HepG2 (cell line): Measurements from ENCODE around the gene SURF2. TPM values are rescaled to one million over a fixed set of nuclear protein-coding genes. Genes with fewer than 3 reads are reported as not detected.

Experiments used
- ATAC-seq: fragments of 200-7000 bp; cut with Tn5 transposase; 3 replicates; pipeline ENCODE4 v1.9.1; 2020; ENCODE audit warnings: mild to moderate bottlenecking, moderate library complexity
- BruUV-seq: library from RNA; stranded (reverse); fragments of 400-500 nt; replicated peaks from 2 replicates; lab custom pipeline; 2021; lab: Mats Ljungman, UMichigan
- CTCF ChIA-PET: fragments of 300-600 bp; formaldehyde crosslinking; extraction: SDS; loops from one replicate; lab custom pipeline; 2021; ENCODE audit warnings: low total read pairs, inconsistent platforms, low intra/inter-chr PET ratio; lab: Yijun Ruan, JAX
- POLR2A ChIA-PET: fragments of 350-600 bp; sonication (Branson Sonifier 250); formaldehyde crosslinking; loops from one replicate; lab custom pipeline; 2020; ENCODE audit warnings: antibody characterized with exemption, inconsistent platforms; lab: Yijun Ruan, JAX
- DNase-seq: peaks from one replicate; pipeline ENCODE4 v3.0.0-alpha.2; 2015; ENCODE audit warnings: low spot score
- FAIRE-seq: peaks from 3 replicates; lab custom pipeline; 2011; peaks lifted over from hg19 to GRCh38; lab: Jason Lieb, UNC
- H2AFZ ChIP-seq: one replicate; pipeline ENCODE4 v1.6.1; 2011; ENCODE audit warnings: low read length, inconsistent platforms
- H3K27ac ChIP-seq: fragments of 300-600 bp; 3 replicates; pipeline ENCODE4 v1.8.0; 2011; ENCODE audit warnings: mixed run types, mild to moderate bottlenecking, mixed read lengths, low read length, inconsistent platforms; ENCODE audit not compliant: insufficient read depth; ENCODE audit errors: extremely low read length
- H3K27me3 ChIP-seq, 2 experiments: fragments of 200-600 bp in 1 of 2; 2 replicates in 1 of 2; 3 replicates in 1 of 2; pipeline versions ENCODE4 v1.6.0 to v1.8.0; 2011; ENCODE audit warnings: low read length in 2 of 2, mild to moderate bottlenecking in 2 of 2, moderate library complexity in 2 of 2, inconsistent platforms in 1 of 2; ENCODE audit not compliant: insufficient read depth in 2 of 2, control insufficient read depth in 1 of 2
- H3K36me3 ChIP-seq, 2 experiments: fragments of 200-600 bp in 1 of 2; replicated peaks in 1 of 2; 2 replicates in 1 of 2; 3 replicates in 1 of 2; pipeline versions ENCODE4 v1.5.1 to v1.8.0; 2011; ENCODE audit warnings: low read length in 2 of 2, inconsistent platforms in 1 of 2; ENCODE audit not compliant: insufficient read depth in 2 of 2, control insufficient read depth in 1 of 2
- H3K4me1 ChIP-seq: 2 replicates; pipeline ENCODE4 v1.5.1; 2012; ENCODE audit warnings: low read length, inconsistent platforms; ENCODE audit not compliant: insufficient read depth
- H3K4me2 ChIP-seq: 2 replicates; pipeline ENCODE4 v1.6.0; 2011; ENCODE audit warnings: low read depth, low read length, inconsistent platforms
- H3K4me3 ChIP-seq, 3 experiments: fragments of 200-600 bp in 1 of 3; sonication (generic), shearing (Covaris generic) in 1 of 3; replicated peaks in 1 of 3; 2 replicates each; pipeline ENCODE4 v1.5.1; 2011 to 2016; ENCODE audit warnings: low read length in 3 of 3, inconsistent platforms in 2 of 3, low read depth in 2 of 3, mild to moderate bottlenecking in 2 of 3, control low read depth in 1 of 3, mixed read lengths in 1 of 3; ENCODE audit not compliant: insufficient read depth in 1 of 3
- H3K79me2 ChIP-seq: one replicate; pipeline ENCODE4 v1.6.1; 2011; ENCODE audit warnings: low read length, inconsistent platforms; ENCODE audit not compliant: insufficient read depth
- H3K9ac ChIP-seq: 2 replicates; pipeline ENCODE4 v1.6.0; 2011; ENCODE audit warnings: mild to moderate bottlenecking, low read depth, low read length, inconsistent platforms; ENCODE audit not compliant: insufficient read depth
- H3K9me3 ChIP-seq: 2 replicates; pipeline ENCODE4 v1.5.1; 2012; ENCODE audit warnings: mild to moderate bottlenecking, low read length
- H4K20me1 ChIP-seq: 2 replicates; pipeline ENCODE4 v1.6.0; 2011; ENCODE audit warnings: inconsistent platforms, mild to moderate bottlenecking, low read length, moderate library complexity; ENCODE audit not compliant: insufficient read depth
- AGO2 ChIP-seq: fragments of 200-400 bp; formaldehyde crosslinking; optimal IDR thresholded peaks from 2 replicates; pipeline ENCODE3; 2017; ENCODE audit warnings: mild to moderate bottlenecking, low read depth, low read length, moderate library complexity
- ARNTL ChIP-seq: sonication (generic); formaldehyde crosslinking; IDR thresholded peaks from 2 replicates; pipeline ENCODE4 v1.4.0; 2020; ENCODE audit warnings: mild to moderate bottlenecking, missing genetic modification reagents
- BORCS8-MEF2B ChIP-seq: sonication (generic); formaldehyde crosslinking; IDR thresholded peaks from 2 replicates; pipeline ENCODE4 v1.8.0; 2022; ENCODE audit warnings: mild to moderate bottlenecking, missing genetic modification reagents
- PHF8 ChIP-seq: sonication (generic); formaldehyde crosslinking; IDR thresholded peaks from 2 replicates; pipeline ENCODE4 v1.5.0; 2020; ENCODE audit warnings: missing genetic modification reagents
- POLR2AphosphoS2 ChIP-seq: IDR thresholded peaks from 2 replicates; pipeline ENCODE4 v1.6.1; 2011; ENCODE audit warnings: low read depth, low read length, improper control_type of control experiment
- RBAK ChIP-seq: sonication (generic); formaldehyde crosslinking; IDR thresholded peaks from 2 replicates; pipeline ENCODE4 v1.5.1; 2020; ENCODE audit warnings: mild to moderate bottlenecking, missing genetic modification reagents
- RELA ChIP-seq: sonication (generic); formaldehyde crosslinking; IDR thresholded peaks from 2 replicates; pipeline ENCODE4 v1.4.0; 2020; ENCODE audit warnings: missing genetic modification reagents
- RFXANK ChIP-seq: IDR thresholded peaks from 2 replicates; pipeline ENCODE4 v1.6.1; 2016
- SIX1 ChIP-seq: sonication (generic); formaldehyde crosslinking; IDR thresholded peaks from 2 replicates; pipeline ENCODE4 v1.4.0; 2020; ENCODE audit warnings: missing genetic modification reagents, borderline replicate concordance
- WIZ ChIP-seq: sonication (generic); formaldehyde crosslinking; IDR thresholded peaks from 2 replicates; pipeline ENCODE4 v1.5.1; 2020; ENCODE audit warnings: mild to moderate bottlenecking, missing genetic modification reagents
- ZNF121 ChIP-seq: sonication (generic); formaldehyde crosslinking; IDR thresholded peaks from 2 replicates; pipeline ENCODE4 v1.5.0; 2020; ENCODE audit warnings: mild to moderate bottlenecking, missing genetic modification reagents
- ZNF160 ChIP-seq: sonication (generic); formaldehyde crosslinking; IDR thresholded peaks from 2 replicates; pipeline ENCODE4 v1.8.0; 2022; ENCODE audit warnings: mild to moderate bottlenecking, inconsistent platforms, missing genetic modification reagents
- ZNF354B ChIP-seq: sonication (generic); formaldehyde crosslinking; IDR thresholded peaks from 2 replicates; pipeline ENCODE4 v1.8.0; 2022; ENCODE audit warnings: mild to moderate bottlenecking, missing genetic modification reagents
- ZNF382 ChIP-seq: sonication (generic); formaldehyde crosslinking; IDR thresholded peaks from 2 replicates; pipeline ENCODE4 v1.5.0; 2020; ENCODE audit warnings: missing genetic modification reagents, mild to moderate bottlenecking, borderline replicate concordance
- ZNF564 ChIP-seq: sonication (generic); formaldehyde crosslinking; IDR thresholded peaks from 2 replicates; pipeline ENCODE4 v1.8.1; 2023; ENCODE audit warnings: mild to moderate bottlenecking, missing genetic modification reagents
- ZNF839 ChIP-seq: sonication (generic); formaldehyde crosslinking; IDR thresholded peaks from 2 replicates; pipeline ENCODE4 v1.4.0; 2020; ENCODE audit warnings: missing genetic modification reagents, mild to moderate bottlenecking, borderline replicate concordance
- WGBS: methylation state at CpG from one replicate; pipeline ENCODE4 v1.1.6; 2017; ENCODE audit warnings: low lambda C conversion rate; 5-methylcytosine and 5-hydroxymethylcytosine counted together
- in situ Hi-C: cut with HindIII; loops from 2 replicates; pipeline ENCODE4 v1.10.0; 2017; ENCODE audit warnings: low pct_unique_long_range_greater_than_20kb; ENCODE audit not compliant: extremely low pct_ligation_motif_present
- intact Hi-C: fragments of 100-400 bp; cut with micrococcal nuclease; formaldehyde crosslinking; loops from one replicate; pipeline ENCODE4 v1.10.0; 2022; ENCODE audit not compliant: unreplicated experiment
- polyA plus RNA-seq, 8 experiments: library from polyadenylated mRNA; depleted of rRNA in 3 of 8; stranded (reverse) in 7 of 8; unstranded in 1 of 8; fragments of >200 nt; fragmentation: Illumina TruSeq in 4 of 8; extraction: Trizol in 4 of 8; gene quantifications; 2 replicates each; pipeline versions ENCODE4 v1.2.1 to v1.2.3, GENCODE V29; 2011 to 2016; ENCODE audit warnings: low read depth in 4 of 8, missing spikeins in 1 of 8, mixed read lengths in 1 of 8; ENCODE audit not compliant: insufficient read depth in 1 of 8
- total RNA-seq, 5 experiments: library from RNA; depleted of rRNA; stranded (reverse); fragments of >200 nt; fragmentation: Illumina TruSeq; extraction: Trizol; gene quantifications; 2 replicates each; pipeline ENCODE4 v1.2.3, GENCODE V29; 2016; ENCODE audit warnings: low read depth in 1 of 5
- TF ChIP-seq, protein P1 (sequence below): sonication (generic); formaldehyde crosslinking; IDR thresholded peaks from 2 replicates; pipeline ENCODE4 v1.8.1; 2022; ENCODE audit warnings: mild to moderate bottlenecking, missing genetic modification reagents
- TF ChIP-seq, protein P2 (sequence below): IDR thresholded peaks from 2 replicates; pipeline ENCODE4 v1.6.1; 2016; ENCODE audit warnings: mild to moderate bottlenecking, missing biosample characterization, missing genetic modification reagents
- TF ChIP-seq, protein P3 (sequence below): fragments of 450-650 bp; IDR thresholded peaks from 2 replicates; pipeline ENCODE4 v1.6.1; 2016

The SURF2 gene
- total and polyA plus RNA-seq, 2 of the 13 experiments (the other 11 are each of a cell fraction or from before 2014, with no cell fraction given), result 6.3 to 13.6 TPM

DNA sequence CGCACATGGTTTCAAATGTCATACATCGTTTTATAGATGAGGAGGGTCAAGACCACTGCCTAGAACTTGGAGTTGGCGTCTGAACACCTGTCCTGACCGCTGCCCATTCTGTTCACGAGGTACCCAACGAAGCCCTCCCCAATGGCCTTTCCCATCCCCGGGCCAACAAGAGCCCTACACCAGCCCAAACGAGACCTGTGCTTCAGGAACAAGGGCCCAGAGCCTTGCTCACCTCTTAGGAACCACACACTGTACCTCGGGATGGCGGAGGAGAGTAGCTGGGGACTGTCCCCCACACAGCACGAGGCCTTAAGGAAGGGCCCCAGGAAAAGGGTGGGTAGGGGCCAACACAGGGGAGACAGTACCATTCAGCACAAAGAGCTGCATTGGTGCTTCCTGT, 23.3 kb upstream of the SURF2 start:
- Histone ChIP-seq H3K9ac (no peak overlapping the region), H3K27ac (no peak overlapping the region), H3K27me3 (no peaks in the 10 kb centered on the region; a peak in 1 of 5 replicates), H3K4me1 (peaks cover 22% of the 10 kb centered on the region), H3K36me3 (peaks cover 18 to 41% of the 10 kb centered on the region in 2 experiments; a peak in 4 of 5 replicates), H4K20me1 (0 out of 2 replicates have a peak, but pooled peaks cover 7% of the 10 kb centered on the region), H3K4me3 (no peak overlapping the region), H2AFZ (no peak overlapping the region), H3K9me3 (no peaks in the 10 kb centered on the region), H3K4me2 (no peak overlapping the region), H3K79me2 (peaks cover 26% of the 10 kb centered on the region)
- no peak for ATAC-seq
- BruUV-seq, result no TSS peak
- DNase-seq, result no peak
- POLR2A ChIA-PET, result no interaction called here
- whole genome bisulfite sequencing, result 91% methylated on average over 10 of the region's 11 CpGs
- CTCF ChIA-PET, result no interaction called here
- TF ChIP-seq, protein P1, sequence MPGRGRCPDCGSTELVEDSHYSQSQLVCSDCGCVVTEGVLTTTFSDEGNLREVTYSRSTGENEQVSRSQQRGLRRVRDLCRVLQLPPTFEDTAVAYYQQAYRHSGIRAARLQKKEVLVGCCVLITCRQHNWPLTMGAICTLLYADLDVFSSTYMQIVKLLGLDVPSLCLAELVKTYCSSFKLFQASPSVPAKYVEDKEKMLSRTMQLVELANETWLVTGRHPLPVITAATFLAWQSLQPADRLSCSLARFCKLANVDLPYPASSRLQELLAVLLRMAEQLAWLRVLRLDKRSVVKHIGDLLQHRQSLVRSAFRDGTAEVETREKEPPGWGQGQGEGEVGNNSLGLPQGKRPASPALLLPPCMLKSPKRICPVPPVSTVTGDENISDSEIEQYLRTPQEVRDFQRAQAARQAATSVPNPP (CRISPR knock-in tag), result no peak
- TF ChIP-seq ZNF564, result no peak
- no peak for TF ChIP-seq BORCS8-MEF2B
- no peak for TF ChIP-seq ZNF354B (CRISPR knock-in tag)
- TF ChIP-seq, protein P2, sequence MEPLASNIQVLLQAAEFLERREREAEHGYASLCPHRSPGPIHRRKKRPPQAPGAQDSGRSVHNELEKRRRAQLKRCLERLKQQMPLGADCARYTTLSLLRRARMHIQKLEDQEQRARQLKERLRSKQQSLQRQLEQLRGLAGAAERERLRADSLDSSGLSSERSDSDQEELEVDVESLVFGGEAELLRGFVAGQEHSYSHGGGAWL (CRISPR knock-in tag), result no peak
- no peak for TF ChIP-seq RFXANK
- in situ Hi-C loops, result loop anchor here (5.0 kb wide), 1 partner anchor 146 kb away; no protein-coding TSS in a partner anchor
- intact Hi-C loops, result no loop called here
- no peak for FAIRE-seq

GRCh38 chr9:133333566-133333965, 22.8 kb upstream of the SURF2 start:
- WGBS, result 97% methylated on average over 5 of the region's 10 CpGs
- H3K9me3 ChIP-seq, result no peaks in the 10 kb centered on the region
- no peak for ATAC-seq
- H3K79me2 ChIP-seq, result peaks cover 26% of the 10 kb centered on the region
- H3K4me2 ChIP-seq, result no peak overlapping the region
- CTCF ChIA-PET, result no interaction called here
- FAIRE-seq, result no peak
- no peak overlapping the region for H3K27ac ChIP-seq
- H2AFZ ChIP-seq, result no peak overlapping the region
- 0 out of 2 replicates have a peak, but pooled peaks cover 7% of the 10 kb centered on the region for H4K20me1 ChIP-seq
- no peak for DNase-seq
- POLR2A ChIA-PET, result no interaction called here
- in situ Hi-C loops, result loop anchor here (5.0 kb wide), 1 partner anchor 146 kb away; no protein-coding TSS in a partner anchor
- peaks cover 18 to 41% of the 10 kb centered on the region in 2 experiments; a peak in 4 of 5 replicates for H3K36me3 ChIP-seq
- peaks cover 22% of the 10 kb centered on the region for H3K4me1 ChIP-seq
- H3K9ac ChIP-seq, result no peak overlapping the region
- intact Hi-C loops, result no loop called here
- H3K27me3 ChIP-seq, result no peaks in the 10 kb centered on the region; a peak in 1 of 5 replicates
- no TSS peak for BruUV-seq
- no peak overlapping the region for H3K4me3 ChIP-seq
- TF ChIP-seq ARNTL (CRISPR knock-in tag) (no peak), RELA (CRISPR knock-in tag) (no peak), ZNF121 (no peak), WIZ (no peak), RBAK (CRISPR knock-in tag) (no peak), AGO2 (no peak), ZNF160 (no peak), ZNF839 (CRISPR knock-in tag) (no peak), ZNF382 (CRISPR knock-in tag) (no peak), POLR2AphosphoS2 (no peak), SIX1 (no peak), PHF8 (CRISPR knock-in tag) (no peak)
- TF ChIP-seq, protein P3, sequence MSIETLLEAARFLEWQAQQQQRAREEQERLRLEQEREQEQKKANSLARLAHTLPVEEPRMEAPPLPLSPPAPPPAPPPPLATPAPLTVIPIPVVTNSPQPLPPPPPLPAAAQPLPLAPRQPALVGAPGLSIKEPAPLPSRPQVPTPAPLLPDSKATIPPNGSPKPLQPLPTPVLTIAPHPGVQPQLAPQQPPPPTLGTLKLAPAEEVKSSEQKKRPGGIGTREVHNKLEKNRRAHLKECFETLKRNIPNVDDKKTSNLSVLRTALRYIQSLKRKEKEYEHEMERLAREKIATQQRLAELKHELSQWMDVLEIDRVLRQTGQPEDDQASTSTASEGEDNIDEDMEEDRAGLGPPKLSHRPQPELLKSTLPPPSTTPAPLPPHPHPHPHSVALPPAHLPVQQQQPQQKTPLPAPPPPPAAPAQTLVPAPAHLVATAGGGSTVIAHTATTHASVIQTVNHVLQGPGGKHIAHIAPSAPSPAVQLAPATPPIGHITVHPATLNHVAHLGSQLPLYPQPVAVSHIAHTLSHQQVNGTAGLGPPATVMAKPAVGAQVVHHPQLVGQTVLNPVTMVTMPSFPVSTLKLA, result no peak
